ENCODE results near the gene PCNX2. TPM values are rescaled to one million over a fixed set of nuclear protein-coding genes. Genes with fewer than 3 reads are reported as not detected.

PCNX2 gene
- total RNA-seq (2022) (50.7 and 63.4 TPM in 2 replicates), Bru-seq, nascent RNA (percentile 86 among the genes with signal in this experiment), BruChase-seq, experiment 1, labeled RNA remaining after a 6-hour chase (percentile 79 among the genes with signal in this experiment), BruChase-seq, experiment 2, labeled RNA remaining after a 2-hour chase (percentile 82 among the genes with signal in this experiment)
- long read RNA-seq, partial matches to known transcripts: 10 of 19 reads
- long read RNA-seq, other reads (novel, unspliced or antisense): 9 of 19 reads

DNA sequence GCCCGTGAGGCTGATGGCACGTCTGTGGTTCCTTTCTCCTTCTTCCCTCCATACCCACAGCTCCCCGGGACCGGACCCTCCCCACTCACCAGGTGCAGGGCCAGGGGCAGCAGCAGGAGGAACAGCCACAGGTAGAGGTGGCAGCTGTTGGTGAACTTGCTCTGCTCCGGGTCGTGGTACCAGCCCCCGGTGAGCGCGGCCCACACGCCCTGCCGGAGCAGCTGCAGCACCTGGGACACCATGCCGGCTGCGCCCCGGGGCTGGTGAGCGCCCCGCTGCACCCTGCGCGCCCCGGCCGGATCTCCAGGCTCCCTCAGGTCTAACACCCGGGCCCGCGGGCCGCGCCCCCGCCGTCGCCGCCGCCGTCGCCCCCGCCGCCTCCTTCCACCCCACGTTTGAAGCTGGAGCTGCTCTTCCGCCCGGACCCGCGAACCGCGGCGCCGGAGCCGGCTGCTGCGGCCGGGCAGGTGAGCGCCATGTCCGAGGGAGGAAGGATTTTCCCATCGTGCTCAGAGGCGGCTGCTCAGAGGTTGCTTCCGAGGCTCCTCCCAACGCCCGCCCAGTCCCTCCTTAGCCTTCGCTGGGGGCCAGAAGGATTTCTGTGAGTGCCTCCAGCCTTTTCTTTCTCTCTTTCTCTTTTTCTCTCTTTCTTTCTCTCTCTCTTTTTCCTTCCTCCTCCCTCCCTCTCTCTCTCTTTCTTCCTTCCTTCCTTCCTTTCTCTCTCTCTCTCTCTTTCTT, at the start of gene PCNX2:
PCNX2 (minus strand) TSS at position 489 of the 738 bp plus-strand sequence; CDS start at position 242, 247 bp downstream.
- peaks cover 16% of the 10 kb centered on the region for H3K36me3 Mint-ChIP-seq (ENCODE audit: insufficient read depth, unreplicated experiment)
- BruUV-seq (replicated peaks): no TSS peak
- peak; percentile 82 for DNase-seq
- CTCF ChIA-PET: interaction anchor here (0.7 to 1.3 kb wide), 4 partner anchors 8 to 53 kb away, joined by 3 to 4 read pairs (median 3); no protein-coding TSS in a partner anchor
- intact Hi-C loops (cut with micrococcal nuclease; ENCODE audit: unreplicated experiment): loop anchor here (2.0 kb wide), 1 partner anchor 31 kb away; the partner anchor contains the start of gene MAP3K21
- H3K4me1 Mint-ChIP-seq (ENCODE audit: low read depth, unreplicated experiment): peaks cover 35% of the 10 kb centered on the region
- peak within 1 kb of the TSS; percentile 63 for H3K27ac Mint-ChIP-seq (ENCODE audit: unreplicated experiment)
- no peaks in the 10 kb centered on the region for H3K9me3 Mint-ChIP-seq (ENCODE audit: low read depth, unreplicated experiment)
- H3K27me3 Mint-ChIP-seq (ENCODE audit: unreplicated experiment): no peaks in the 10 kb centered on the region
- no peak for TF ChIP-seq CTCF (IDR thresholded peaks at IDR 0.05; ENCODE audit: unreplicated experiment)
- H3K4me3 Mint-ChIP-seq (ENCODE audit: low read depth, unreplicated experiment): peak within 1 kb of the TSS; percentile 87

DNA sequence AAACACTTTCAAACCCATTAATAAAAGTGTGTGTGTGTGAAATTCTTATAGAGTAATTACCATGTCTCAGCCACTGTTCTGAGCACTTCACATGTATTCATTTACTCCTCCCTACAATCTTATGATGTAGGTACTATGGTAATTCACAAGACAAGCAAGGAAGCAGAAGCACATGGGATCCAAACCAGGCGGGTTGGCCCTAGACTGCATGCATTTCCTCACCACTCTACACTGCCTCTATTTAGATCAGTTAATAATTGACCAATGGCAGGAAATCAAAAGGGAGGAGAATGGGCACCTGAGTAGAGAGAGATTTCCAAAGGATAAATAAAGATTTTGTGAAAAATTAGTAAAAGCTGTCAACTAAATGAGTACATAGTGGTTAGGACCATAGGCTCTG, 47.7 kb upstream of the PCNX2 start:
- Mint-ChIP-seq H3K27me3 (ENCODE audit: unreplicated experiment) (no peaks in the 10 kb centered on the region), H3K27ac (ENCODE audit: unreplicated experiment) (peak overlapping the region; percentile 61), H3K9me3 (ENCODE audit: low read depth, unreplicated experiment) (no peaks in the 10 kb centered on the region), H3K36me3 (ENCODE audit: insufficient read depth, unreplicated experiment) (peaks cover 9% of the 10 kb centered on the region), H3K4me3 (ENCODE audit: low read depth, unreplicated experiment) (no peak overlapping the region), H3K4me1 (ENCODE audit: low read depth, unreplicated experiment) (peaks cover 79% of the 10 kb centered on the region)
- TF ChIP-seq CTCF (IDR thresholded peaks at IDR 0.05; ENCODE audit: unreplicated experiment): no peak
- peak; percentile 64 for DNase-seq
- CTCF ChIA-PET: interaction anchor here (1.1 kb wide), 1 partner anchor 15 kb away, joined by 3 read pairs; no protein-coding TSS in a partner anchor
- intact Hi-C loops (cut with micrococcal nuclease; ENCODE audit: unreplicated experiment): loop anchor here (2.0 kb wide), 1 partner anchor 14 kb away; no protein-coding TSS in a partner anchor
- BruUV-seq (replicated peaks): no TSS peak

DNA sequence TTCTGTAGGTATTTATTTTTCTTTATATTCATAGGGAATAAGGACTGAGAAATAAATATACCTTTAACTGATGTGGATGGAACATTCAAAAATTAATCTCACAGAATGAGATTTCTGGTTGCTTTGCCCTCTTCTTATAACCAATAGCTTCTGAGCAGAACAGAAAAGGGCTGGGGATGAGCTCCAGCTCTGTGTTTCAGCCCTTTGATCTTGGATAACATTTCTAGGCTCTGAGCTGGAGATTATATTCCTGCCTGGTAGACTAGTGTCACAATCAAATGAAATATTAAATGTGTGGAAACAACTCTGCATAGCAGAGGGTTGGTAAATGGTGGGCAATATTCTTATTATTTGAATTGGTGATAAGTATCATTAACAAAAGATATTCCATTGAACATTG, 46.6 kb upstream of the PCNX2 start:
- no TSS peak for BruUV-seq (replicated peaks)
- H3K4me1 Mint-ChIP-seq (ENCODE audit: low read depth, unreplicated experiment): peaks cover 79% of the 10 kb centered on the region
- no peaks in the 10 kb centered on the region for H3K27me3 Mint-ChIP-seq (ENCODE audit: unreplicated experiment)
- intact Hi-C loops (cut with micrococcal nuclease; ENCODE audit: unreplicated experiment): loop anchor here (2.0 kb wide), 1 partner anchor 13 kb away; no protein-coding TSS in a partner anchor
- H3K27ac Mint-ChIP-seq (ENCODE audit: unreplicated experiment): peak overlapping the region; percentile 77
- CTCF ChIA-PET: interaction anchor here (1.1 to 1.3 kb wide), 2 partner anchors 9 to 14 kb away, joined by 3 to 4 read pairs; no protein-coding TSS in a partner anchor
- no peak for DNase-seq
- H3K36me3 Mint-ChIP-seq (ENCODE audit: insufficient read depth, unreplicated experiment): peaks cover 7% of the 10 kb centered on the region
- H3K9me3 Mint-ChIP-seq (ENCODE audit: low read depth, unreplicated experiment): no peaks in the 10 kb centered on the region
- no peak for TF ChIP-seq CTCF (IDR thresholded peaks at IDR 0.05; ENCODE audit: unreplicated experiment)
- H3K4me3 Mint-ChIP-seq (ENCODE audit: low read depth, unreplicated experiment): no peak overlapping the region

- intact Hi-C loops (cut with micrococcal nuclease; ENCODE audit: unreplicated experiment): loop anchor here (1.0 kb wide), 1 partner anchor 9 kb away; no protein-coding TSS in a partner anchor
- Mint-ChIP-seq H3K36me3 (ENCODE audit: insufficient read depth, unreplicated experiment) (no peaks in the 10 kb centered on the region), H3K4me1 (ENCODE audit: low read depth, unreplicated experiment) (peaks cover 78% of the 10 kb centered on the region), H3K27me3 (ENCODE audit: unreplicated experiment) (no peaks in the 10 kb centered on the region), H3K9me3 (ENCODE audit: low read depth, unreplicated experiment) (no peaks in the 10 kb centered on the region), H3K27ac (ENCODE audit: unreplicated experiment) (peak overlapping the region; percentile 77), H3K4me3 (ENCODE audit: low read depth, unreplicated experiment) (no peak overlapping the region)
- CTCF ChIA-PET: interaction anchor here (0.6 to 1.4 kb wide), 5 partner anchors 9 to 1942 kb away, joined by 3 read pairs; no protein-coding TSS in a partner anchor
- peak; percentile 57 for DNase-seq
- BruUV-seq (replicated peaks): no TSS peak
- no peak for TF ChIP-seq CTCF (IDR thresholded peaks at IDR 0.05; ENCODE audit: unreplicated experiment)
These were observed 45.5 kb upstream of the PCNX2 start for GRCh38 chr1:233340966-233341516.

Measured in Calu3 (cell line).